WERI-Rb-1 (cell line): ENCODE results near the gene MUC2.

ENCODE experiments used
- DNase-seq: peaks from one replicate; pipeline ENCODE4 v3.0.0-alpha.2; 2020
- H3K27ac ChIP-seq: fragments of 250-450 bp; sonication (Bioruptor Pico); 2 replicates; pipeline ENCODE4 v1.5.1; 2020; ENCODE audit warnings: mild to moderate bottlenecking, moderate library complexity
- H3K27me3 ChIP-seq: fragments of 250-450 bp; sonication (Bioruptor Pico); 2 replicates; pipeline ENCODE4 v1.5.1; 2021; ENCODE audit warnings: mild to moderate bottlenecking, low read depth, moderate library complexity; ENCODE audit not compliant: insufficient read depth, severe bottlenecking
- H3K36me3 ChIP-seq: fragments of 250-450 bp; sonication (Bioruptor Pico); 2 replicates; pipeline ENCODE4 v1.5.1; 2020; ENCODE audit warnings: mild to moderate bottlenecking, moderate library complexity
- H3K4me3 ChIP-seq: 2 replicates; pipeline ENCODE4 v1.5.1; 2011; ENCODE audit warnings: low read depth, mild to moderate bottlenecking, control low read depth, low read length
- H3K9me3 ChIP-seq: fragments of 250-450 bp; sonication (Bioruptor Pico); 2 replicates; pipeline ENCODE4 v1.5.1; 2021; ENCODE audit warnings: mild to moderate bottlenecking, moderate library complexity; ENCODE audit not compliant: severe bottlenecking
- CTCF ChIP-seq: IDR thresholded peaks from 2 replicates; pipeline ENCODE4 v1.5.1; 2011; ENCODE audit warnings: low read depth, mild to moderate bottlenecking, control low read depth, inconsistent platforms, low read length

MUC2 gene

GRCh38 chr11:1105183-1105565 lies 30.5 kb downstream of the MUC2 start:
- DNase-seq, result no peak
- Histone ChIP-seq H3K27me3 (peaks cover 7% of the 10 kb centered on the region), H3K9me3 (no peaks in the 10 kb centered on the region), H3K27ac (no peak overlapping the region), H3K36me3 (no peaks in the 10 kb centered on the region), H3K4me3 (no peak overlapping the region)
- no peak for TF ChIP-seq CTCF

GRCh38 chr11:1106387-1106786 lies 31.7 kb downstream of the MUC2 start:
- no peaks in the 10 kb centered on the region for H3K9me3 ChIP-seq
- no peak for TF ChIP-seq CTCF

GRCh38 chr11:1107316-1108245 lies 32.9 kb downstream of the MUC2 start:
- Histone ChIP-seq H3K36me3 (no peaks in the 10 kb centered on the region), H3K27me3 (peaks cover 3% of the 10 kb centered on the region), H3K27ac (no peak overlapping the region), H3K9me3 (no peaks in the 10 kb centered on the region), H3K4me3 (no peak overlapping the region)
- DNase-seq, result no peak
- TF ChIP-seq CTCF, result no peak

More at GRCh38 chr11:1106387-1106786, 31.7 kb downstream of the MUC2 start:
- DNase-seq, result no peak
- H3K4me3 ChIP-seq, result no peak overlapping the region
- peaks cover 7% of the 10 kb centered on the region for H3K27me3 ChIP-seq
- H3K27ac ChIP-seq, result no peak overlapping the region
- no peaks in the 10 kb centered on the region for H3K36me3 ChIP-seq

GRCh38 chr11:1108246-1108900 lies 33.7 kb downstream of the MUC2 start:
- Histone ChIP-seq H3K4me3 (no peak overlapping the region), H3K9me3 (no peaks in the 10 kb centered on the region), H3K27ac (no peak overlapping the region), H3K36me3 (no peaks in the 10 kb centered on the region), H3K27me3 (no peaks in the 10 kb centered on the region)
- TF ChIP-seq CTCF, result no peak
- no peak for DNase-seq

- TF ChIP-seq CTCF, result no peak
- H3K9me3 ChIP-seq, result no peaks in the 10 kb centered on the region
- DNase-seq, result no peak
- H3K36me3 ChIP-seq, result no peaks in the 10 kb centered on the region
- H3K27ac ChIP-seq, result no peak overlapping the region
- H3K27me3 ChIP-seq, result no peaks in the 10 kb centered on the region
- H3K4me3 ChIP-seq, result no peak overlapping the region
Observed at GRCh38 chr11:1109101-1109917, 34.6 kb downstream of the MUC2 start.
